Activated CD8-positive, alpha-beta memory T cell treated with anti-CD3 and anti-CD28 coated beads, Interleukin-2, amount 50 U/mL, for 1 hour (primary cell): ENCODE data around the gene FBN2.
"Not testable (repeated sequence)": the region's sequence is repeated elsewhere in the genome, so short reads cannot be mapped to it uniquely, and the experiment has no call there.

Source experiments
- DNase-seq: peaks from one replicate; pipeline ENCODE4 v3.0.0-alpha.2; 2020; ENCODE audit errors: extremely low read depth

FBN2 gene

DNA sequence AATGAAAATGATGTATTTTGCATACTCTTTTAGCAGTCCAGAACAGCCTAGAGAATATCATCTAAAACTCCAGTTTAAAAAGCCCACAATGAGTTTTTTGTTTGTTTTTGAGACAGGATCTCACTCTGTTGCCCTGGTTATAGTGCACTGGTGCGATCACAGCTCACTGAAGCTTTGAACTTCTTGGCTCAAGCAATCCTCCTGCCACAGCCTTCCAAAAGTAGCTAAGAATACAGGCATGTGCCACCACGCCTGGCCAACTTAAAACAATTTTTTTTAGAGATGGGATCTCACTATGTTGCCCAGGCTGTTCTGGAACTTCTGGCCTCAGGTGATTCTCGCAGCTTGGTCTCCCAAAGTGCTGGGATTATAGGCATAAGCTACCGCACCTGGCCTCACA, 175.7 kb downstream of the FBN2 start:
- no peak for DNase-seq

DNA sequence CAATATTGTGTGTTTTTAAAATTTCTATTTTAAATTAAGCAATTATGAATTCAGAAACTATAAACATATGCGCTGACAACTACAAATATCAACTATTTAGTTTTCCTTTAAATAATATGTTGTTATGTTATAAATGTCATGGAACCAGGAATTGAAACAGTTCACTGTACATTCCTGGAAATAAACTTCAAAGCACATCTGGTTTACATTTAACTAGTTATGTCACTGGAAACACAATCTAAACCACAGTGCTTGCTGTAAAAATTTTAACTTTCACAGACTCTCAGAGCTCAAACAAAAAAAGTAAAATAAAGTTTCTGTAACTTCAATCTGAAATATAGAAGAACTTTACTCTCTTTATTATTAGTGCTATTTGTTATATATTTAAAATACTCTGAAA, 179.2 kb downstream of the FBN2 start:
- DNase-seq, result no peak

DNA sequence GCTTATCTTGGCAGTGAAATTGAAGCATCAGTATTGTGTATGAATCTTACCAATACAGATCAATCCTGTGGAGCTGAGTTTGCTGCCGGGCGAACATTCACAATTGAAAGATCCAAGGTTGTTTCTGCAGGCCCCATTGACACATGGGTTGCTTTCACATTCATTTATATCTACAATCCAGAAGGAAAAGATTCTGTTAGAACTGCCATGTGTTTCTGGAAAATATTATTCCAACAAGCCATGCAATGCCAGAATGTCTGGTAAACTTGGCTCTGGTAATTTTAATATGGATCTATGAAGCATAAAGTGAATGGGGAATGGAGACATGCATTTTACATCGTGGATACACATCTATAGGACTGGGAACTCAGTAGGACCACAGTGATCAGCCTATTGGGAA, 180.8 kb downstream of the FBN2 start:
- DNase-seq, result no peak

DNA sequence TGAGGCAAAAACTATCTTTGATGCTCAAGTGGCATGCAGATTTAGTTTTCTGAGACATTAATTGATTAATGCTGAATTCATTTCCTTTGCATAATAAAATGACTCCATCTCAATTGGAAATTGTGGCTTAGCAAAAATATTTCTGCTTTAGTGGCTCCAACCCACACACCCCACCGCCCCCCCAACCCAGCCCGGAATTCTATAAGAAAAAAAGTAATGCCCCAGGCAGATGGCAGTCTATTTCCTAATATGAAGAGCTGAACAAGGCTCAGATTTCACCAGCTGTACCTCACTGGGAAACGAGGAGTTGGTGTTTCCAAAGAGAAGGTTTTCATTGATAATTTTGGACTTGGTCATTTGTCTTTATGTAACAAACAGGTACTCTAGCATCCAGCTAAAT, 182.1 kb downstream of the FBN2 start:
- DNase-seq, result no peak

DNA sequence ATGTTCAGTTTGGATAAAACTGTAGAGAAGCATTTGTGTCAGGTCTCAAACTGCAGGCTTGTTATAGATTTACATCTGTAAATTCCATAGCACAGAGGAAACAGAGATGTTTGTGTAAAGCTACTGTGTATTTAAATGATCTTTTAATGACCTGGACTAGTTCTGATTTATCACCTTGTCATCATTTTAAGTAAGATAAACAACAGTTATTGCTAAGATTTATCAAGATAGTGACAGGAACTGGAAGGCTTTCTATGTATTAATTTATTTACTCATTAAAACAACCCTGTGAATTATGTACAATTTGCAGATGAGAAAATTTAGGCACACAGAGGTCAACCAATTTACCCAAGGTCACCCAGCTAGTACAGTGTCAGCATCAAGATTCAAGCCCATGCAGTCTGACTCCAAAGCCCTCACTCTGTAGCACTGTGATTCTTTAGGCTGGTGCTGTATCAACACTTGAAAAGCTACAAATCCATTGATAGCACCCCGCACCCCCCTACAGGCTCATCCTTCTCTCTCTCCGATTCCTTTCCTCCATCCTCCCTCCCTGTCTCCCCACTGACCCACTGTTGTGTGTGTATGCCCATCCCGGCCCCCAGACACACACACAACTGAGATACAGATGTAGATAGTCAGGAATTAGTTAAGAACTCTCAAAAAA, 184.5 kb downstream of the FBN2 start:
- DNase-seq, result no peak

DNA sequence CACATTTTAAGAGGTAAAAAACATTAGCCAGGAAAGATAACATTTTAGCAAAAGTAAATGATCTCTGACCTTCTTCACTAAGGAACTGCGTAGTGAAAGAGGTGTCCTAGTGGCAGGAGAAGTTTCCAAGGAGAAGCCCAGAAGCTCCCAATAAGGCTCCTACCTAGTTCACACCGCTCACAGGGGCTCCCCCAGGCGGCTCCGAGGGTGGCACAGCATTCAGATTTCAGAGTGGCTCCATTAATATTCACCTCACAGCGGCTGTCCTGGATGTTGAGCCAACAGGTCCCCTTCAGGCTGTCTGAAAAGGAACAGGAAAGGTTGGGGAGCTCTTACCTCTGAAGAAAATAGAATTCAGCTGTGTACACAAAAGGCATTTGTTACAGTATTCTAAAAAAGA, 187.3 kb downstream of the FBN2 start:
- DNase-seq, result no peak

DNA sequence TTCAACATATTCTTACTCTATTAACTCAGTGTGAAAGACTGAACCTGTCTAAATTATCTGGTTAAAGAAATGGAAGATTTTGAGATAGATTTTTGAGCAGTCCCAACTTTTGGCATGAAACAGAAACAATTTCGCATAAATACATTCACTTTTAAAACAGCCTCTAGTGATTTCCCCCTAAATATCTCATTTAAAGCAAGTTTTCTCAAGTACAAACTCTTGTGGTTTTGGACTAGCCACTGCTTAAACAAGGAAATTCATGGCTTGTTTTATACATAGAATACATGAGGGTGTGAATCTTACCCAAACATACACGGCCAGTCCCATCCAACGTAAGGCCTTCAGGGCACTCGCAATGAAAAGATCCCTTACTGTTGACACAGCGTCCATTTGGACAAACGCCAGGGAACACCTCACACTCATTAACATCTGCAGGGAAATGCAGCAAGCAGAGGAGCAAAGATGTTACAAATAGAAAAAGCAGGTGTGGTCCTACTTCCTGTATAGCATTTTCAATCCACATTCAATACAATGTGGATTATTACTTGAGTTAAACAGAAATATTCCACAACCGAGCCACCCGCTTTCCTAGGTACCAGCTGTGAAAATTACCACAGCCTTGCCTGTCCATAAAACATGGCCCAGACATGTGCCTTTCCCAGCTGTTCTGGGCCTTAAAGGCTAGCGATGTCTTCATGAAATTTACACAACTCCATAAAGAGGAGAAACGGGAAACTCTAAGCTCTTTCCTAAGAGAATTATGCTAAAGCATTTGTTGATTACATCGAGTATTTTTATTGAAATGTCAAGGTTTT, 188.8 kb downstream of the FBN2 start:
- DNase-seq, result no peak

DNA sequence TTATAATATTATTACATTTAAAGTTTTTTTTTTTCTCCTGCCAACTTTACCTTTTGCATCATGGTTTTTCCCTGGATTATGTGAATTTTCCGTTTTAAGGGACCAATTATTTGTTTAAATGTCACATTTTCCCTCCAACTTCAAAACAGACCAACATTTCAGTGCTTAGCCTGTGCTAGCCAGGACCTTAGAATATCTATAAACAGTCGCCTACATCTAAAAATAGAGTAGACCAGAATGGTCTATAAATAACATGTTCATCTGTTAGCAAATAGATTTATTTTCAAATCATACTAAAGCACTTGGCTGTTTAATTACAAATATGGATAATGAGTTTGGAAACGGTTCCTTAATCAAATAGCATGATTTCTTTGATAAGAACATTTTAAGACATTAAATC, 192.0 kb downstream of the FBN2 start:
- no peak for DNase-seq

DNA sequence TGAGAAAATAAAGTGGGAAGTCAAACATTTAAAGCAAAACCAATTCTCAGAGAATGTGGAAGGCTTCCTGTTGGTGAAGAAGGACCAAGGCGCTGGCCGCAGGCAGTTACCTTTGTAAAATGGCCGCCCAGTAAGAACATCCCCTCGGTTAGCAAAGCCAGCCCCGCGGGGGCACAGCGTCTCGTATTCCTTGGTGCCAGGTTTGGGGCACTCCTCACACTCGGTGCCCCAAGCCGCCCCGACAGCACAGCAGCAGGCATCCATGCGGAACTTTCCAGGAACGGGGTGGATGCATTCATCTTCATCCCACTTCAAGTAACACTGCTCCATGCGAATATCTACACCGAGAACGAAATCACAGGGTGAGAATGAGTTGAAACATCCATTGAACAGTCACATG, 192.8 kb downstream of the FBN2 start:
- DNase-seq, result no peak

DNA sequence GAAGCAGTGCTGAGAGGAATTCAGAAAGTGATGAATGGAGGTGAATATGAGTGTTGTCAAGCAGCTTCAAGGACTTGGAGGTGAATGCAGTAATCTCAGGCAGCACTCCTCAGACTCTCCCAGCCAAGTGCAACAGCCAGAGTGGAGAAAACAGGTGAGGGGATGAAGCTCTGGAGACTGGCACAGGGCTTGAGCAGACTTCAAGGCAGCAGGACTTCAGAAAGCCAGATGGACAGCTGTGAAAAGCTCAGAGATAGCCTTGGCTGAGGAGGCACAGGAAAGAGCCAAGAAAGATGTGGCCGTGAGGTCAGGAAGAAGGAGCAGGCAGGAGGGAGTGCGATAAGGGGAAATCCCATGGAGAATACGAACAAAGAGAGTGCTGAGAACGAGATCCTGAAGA, 194.9 kb downstream of the FBN2 start:
- DNase-seq, result no peak

DNA sequence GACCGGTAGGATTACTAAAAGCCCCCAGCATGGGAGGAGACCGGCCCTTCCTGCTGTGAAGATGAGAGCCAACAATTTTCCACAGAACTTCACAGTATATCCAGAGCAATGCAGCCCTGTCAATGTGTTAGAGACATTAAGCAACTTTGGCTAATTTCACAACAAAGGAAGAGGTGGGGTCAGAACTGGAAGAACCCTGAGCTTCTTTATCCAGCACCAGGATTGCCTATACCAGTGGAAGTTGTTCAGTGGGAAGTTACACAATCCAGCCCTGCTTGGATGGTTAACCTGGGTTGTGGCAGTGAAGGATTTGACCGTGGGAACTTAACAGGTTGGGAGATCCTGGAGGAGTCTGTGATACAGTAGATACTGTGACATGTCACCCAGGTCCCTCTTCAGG, 197.0 kb downstream of the FBN2 start:
- DNase-seq, result no peak

DNA sequence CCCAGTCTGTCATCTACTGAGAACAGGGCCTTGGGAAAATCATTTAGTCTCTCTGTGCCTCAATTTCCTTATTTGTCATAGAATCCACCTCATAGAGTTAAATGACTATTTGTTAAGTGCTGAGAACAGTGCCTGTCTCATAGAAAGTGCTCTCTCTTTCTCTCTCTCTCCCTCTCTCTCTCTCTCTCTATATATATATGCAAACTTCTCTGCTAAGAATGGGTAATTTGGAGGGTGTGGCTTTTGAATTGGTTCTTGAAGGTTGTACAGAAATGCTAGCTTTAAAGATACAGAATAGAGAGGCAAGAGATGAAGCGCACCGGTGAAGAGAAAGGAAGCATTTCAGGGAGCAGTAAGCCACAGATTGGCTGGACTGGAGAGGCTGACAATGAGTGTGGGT, 197.4 kb downstream of the FBN2 start:
- no peak for DNase-seq

DNA sequence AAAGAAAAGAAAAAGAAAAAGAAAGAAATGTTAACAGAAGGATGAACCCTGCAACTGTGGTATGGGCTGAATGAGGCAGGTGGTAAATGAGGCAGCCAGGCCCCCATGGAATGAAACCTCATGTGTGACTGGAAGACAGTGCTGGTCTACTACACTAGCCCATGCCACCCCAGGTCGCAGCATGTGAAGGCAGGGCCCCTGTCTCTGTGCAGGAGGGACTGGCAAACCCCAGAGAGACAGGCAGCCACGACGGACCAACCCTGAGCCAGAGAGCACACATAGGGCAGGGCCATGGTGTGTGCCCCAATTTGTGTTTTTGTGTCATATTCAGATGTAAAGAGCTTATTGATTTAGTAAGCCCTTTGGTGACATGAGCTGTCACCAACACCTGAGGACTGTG, 198.5 kb downstream of the FBN2 start:
- no peak for DNase-seq

DNA sequence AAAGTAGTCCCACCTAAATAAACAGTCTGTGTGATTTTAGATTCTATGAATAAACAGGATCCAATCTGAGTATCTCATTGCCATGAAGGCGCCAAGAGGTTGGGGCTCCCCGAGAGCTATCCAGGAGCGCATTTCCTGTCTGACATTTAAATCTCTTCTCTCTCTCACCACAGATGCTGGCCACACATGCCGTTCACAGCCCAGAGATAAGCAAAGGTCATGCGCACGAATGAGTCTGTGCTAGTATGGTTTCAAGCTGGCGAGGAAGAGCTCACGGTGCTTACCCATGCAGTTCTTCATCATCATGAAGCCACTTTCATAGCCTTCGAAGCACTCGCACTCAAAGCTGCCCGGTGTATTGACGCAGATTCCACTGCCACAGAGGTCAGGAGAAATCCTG, 199.4 kb downstream of the FBN2 start:
- DNase-seq, result no peak

DNA sequence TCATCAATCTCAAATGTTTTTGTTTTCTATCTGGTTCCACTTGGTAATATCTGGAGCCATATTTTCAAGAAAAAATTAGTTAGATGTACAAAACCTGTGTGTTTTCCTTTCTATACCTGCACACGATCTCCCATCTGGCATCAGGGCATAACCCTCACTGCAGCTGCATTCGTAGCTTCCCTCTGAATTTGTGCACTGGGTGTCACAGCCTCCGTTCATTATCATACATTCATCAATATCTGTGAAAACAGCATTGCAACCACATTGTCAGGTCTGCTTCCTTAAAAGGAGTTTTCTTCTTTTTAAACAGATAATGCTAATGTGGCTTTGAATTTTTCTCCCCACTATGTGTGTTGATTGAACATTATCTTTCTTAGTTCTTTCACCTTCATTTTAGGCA, 202.7 kb downstream of the FBN2 start:
- DNase-seq, result no peak

DNA sequence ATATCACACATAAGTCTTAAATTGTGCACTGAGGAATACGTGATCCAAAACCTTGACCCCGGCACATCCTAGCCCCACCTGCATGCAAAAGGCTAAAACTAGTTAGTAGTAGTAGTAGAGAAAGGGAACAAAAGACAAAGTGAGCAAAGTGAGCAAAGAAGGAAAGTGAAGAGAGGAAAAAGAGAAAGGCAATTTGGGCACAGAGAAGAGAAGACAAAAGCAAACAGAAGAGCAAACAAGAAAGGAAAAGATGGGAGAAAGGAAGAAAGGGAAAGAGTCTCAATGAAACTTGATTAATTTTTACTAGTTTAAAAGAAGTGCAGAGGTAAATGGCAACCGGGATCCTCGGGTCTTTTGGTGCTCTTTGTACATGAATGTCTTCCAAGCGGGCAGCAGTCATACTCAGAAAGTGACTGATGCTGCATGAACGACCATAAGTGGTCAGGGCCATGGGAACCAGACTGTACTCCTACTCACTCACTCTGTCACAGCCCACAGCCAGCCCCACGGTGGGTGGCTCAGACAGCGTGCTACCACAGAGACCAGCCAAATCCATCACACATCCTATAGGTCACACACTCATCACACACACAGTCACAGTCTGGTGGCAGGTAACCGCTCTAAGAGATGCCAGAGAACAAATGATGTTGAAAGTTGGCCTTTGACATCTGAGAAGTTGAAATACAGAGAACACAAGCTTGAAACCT, 203.9 kb downstream of the FBN2 start:
- no peak for DNase-seq

DNA sequence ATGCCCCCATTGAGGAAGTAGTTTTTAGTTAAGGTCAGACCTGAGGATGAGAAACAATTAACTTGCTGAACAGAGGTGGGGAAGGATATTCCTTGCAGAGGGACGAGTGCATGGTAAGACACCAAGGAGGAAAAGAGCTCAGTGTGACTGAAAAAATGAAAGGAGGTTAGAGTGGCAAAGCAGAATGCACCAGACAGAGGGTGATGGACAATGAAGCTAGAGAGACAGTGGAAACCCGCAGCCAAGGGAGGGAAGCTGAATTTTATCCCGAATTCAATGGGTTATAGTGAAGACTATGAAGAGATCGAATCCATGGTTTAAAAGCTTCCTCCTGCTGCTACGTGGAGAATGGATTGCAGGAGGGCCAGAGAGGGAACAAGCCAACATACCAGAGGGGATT, 206.8 kb downstream of the FBN2 start:
- DNase-seq, result no peak

DNA sequence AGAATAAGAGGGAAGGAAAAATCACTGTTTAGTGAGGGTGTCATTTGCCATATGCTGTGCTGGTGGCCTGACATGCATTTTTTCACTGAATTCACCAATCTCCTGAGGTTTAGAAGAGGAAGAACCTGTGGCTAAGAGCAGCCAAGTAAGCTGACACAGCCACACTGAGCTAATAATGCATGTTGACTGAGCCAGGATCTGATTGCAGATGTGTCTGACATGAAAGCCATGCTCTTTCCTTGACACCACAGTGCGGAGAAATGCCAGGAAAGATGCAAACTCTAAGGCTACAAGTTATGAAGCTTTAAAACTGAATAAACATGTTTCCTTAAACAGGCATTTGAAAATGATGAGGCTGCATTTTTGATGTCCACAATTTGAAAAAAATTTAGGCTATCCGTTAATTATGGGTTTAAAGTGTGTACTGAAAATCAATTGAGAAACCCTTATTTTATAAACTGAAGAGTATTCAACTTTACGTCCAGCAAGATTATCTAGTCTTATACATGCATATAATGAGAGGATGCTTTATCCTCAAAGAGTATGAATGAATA, 208.6 kb downstream of the FBN2 start:
- DNase-seq, result no peak

DNA sequence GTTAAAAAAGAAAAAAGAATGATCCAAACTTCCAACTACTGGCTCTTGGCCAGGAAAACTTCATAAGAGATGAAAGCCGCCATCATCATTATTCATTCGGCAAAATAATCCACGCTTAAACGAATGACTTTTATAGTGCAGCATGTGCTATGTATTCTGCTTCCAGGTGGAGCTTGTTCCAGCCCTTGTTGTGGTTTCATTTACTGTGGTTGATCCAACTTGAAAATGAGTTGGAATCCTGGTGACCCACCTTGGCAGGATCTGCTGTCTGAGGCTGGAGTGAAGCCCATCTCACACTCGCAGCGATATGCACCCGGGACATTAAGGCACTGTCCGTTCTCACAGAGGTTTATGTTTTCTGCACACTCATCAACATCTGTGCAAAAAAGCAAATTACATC, 209.6 kb downstream of the FBN2 start:
- DNase-seq, result no peak

DNA sequence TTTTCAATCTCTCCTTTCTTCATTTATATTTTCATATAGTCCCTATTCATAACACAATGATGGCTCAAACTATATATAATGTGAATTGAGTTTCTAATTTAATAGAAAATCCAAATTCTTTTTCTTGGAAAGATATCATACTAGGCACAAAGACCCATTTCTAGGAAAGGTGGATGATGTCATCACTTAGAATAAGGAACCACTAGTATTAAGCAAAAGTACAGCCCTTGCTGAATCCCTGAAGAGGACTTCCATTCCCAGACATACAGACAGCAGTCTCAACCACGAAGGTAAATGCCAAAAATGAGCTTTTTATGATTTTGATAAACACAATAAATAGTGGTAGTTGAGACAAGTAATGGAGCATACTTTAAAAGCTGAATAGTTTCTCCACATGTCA, 210.0 kb downstream of the FBN2 start:
- no peak for DNase-seq

DNA sequence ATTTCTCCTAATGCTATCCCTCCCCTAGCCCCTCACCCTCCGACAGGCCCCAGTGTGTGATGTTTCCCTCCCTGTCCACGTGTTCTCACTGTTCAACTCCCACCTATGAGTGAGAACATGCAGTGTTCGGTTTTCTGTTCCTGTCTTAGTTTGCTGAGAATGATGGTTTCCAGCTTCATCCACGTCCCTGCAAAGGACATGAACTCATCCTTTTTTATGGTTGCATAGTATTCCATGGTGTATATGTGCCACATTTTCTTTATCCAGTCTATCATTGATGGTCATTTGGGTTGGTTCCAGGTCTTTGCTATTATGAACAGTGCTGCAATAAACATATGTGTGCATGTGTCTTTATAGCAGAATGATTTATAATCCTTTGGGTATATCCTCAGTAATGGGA, 216.6 kb downstream of the FBN2 start:
- DNase-seq, result not testable (repeated sequence)

DNA sequence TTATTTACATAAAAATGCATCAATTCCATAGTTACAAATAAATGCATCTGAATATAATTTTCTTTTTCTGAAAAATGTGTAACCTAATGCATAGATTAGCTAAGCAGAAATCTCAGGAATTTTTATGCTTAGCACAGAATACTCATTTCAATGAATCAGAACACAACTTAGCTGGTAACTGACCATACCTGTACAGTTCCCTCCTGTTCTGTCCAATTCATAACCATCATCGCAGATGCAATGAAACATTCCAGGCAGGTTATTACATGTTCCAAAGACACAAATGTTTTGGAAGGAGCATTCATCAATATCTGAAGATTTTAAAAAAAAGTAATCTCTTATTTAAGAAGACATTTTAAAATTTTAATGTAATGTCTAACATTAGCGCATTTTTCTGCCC, 219.4 kb downstream of the FBN2 start:
- no peak for DNase-seq

DNA sequence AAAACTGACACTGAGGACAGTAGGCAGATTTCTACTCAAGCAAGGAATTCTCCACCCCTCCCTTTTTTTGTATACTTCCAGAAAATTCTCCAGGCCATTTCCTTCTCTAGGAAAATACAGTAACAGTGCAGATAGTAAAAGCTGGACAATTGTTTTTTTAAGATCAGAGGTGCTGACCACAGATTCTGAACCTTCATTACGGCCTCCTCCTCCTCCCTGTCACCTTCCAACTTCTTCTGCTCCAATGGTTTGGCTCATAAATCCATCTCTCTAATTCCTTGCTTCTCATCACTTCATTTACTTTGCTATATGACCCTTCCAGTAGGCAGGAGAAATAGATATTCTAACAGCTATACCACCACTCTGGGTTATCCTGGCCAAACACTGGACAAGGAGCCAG, 220.6 kb downstream of the FBN2 start:
- DNase-seq, result no peak
